Measurements from ENCODE around the gene PXDN.

The PXDN gene

DNA sequence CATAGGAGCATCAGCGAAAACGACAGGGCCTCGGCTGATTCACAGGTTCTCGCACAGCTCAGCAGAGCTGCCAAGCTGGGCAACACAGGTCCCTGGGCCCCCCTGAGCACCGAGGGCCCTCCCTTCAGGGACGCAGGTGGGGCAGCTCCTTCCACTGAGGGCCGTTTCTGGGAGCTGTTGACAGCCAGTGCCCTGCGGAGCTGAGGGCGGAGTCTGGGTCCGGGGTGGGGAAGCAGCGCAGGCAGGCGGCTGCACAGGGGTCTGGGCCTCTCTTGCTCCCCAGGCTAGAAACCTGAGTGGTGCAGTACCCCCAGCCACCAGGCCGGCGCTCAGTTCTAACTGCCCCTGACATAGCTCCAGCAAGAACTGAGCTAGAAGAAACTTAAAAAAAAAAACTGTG, 65.7 kb downstream of the PXDN start:
- no peak overlapping the region for H3K4me3 ChIP-seq (ENCODE audit: low read length)
- DNase-seq (ENCODE audit: low read depth): no peak
- TF ChIP-seq, protein P1, sequence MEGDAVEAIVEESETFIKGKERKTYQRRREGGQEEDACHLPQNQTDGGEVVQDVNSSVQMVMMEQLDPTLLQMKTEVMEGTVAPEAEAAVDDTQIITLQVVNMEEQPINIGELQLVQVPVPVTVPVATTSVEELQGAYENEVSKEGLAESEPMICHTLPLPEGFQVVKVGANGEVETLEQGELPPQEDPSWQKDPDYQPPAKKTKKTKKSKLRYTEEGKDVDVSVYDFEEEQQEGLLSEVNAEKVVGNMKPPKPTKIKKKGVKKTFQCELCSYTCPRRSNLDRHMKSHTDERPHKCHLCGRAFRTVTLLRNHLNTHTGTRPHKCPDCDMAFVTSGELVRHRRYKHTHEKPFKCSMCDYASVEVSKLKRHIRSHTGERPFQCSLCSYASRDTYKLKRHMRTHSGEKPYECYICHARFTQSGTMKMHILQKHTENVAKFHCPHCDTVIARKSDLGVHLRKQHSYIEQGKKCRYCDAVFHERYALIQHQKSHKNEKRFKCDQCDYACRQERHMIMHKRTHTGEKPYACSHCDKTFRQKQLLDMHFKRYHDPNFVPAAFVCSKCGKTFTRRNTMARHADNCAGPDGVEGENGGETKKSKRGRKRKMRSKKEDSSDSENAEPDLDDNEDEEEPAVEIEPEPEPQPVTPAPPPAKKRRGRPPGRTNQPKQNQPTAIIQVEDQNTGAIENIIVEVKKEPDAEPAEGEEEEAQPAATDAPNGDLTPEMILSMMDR (conservative IDR thresholded peaks at IDR 0.05; ENCODE audit: low read depth, low read length): no peak

DNA sequence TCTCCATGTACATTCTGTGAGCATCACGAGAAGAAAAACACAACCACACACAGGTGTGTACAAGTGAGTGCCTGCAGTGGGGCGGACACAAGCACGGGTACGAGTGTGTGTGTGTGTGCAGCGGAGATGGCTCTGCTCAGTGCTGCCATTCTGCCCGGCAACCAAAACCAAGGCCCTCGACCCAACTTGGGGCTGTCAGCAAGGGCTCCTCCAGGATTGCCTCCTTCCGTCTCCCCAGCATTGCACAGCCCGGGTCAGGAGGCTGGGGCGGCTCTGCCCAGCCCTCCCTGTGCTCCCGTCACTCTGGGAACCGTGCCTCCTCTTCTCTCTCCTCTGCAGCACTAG, 66.5 kb downstream of the PXDN start:
- TF ChIP-seq, protein P1 (conservative IDR thresholded peaks at IDR 0.05; ENCODE audit: low read depth, low read length): no peak
- no peak for DNase-seq (ENCODE audit: low read depth)
- no peak overlapping the region for H3K4me3 ChIP-seq (ENCODE audit: low read length)

DNA sequence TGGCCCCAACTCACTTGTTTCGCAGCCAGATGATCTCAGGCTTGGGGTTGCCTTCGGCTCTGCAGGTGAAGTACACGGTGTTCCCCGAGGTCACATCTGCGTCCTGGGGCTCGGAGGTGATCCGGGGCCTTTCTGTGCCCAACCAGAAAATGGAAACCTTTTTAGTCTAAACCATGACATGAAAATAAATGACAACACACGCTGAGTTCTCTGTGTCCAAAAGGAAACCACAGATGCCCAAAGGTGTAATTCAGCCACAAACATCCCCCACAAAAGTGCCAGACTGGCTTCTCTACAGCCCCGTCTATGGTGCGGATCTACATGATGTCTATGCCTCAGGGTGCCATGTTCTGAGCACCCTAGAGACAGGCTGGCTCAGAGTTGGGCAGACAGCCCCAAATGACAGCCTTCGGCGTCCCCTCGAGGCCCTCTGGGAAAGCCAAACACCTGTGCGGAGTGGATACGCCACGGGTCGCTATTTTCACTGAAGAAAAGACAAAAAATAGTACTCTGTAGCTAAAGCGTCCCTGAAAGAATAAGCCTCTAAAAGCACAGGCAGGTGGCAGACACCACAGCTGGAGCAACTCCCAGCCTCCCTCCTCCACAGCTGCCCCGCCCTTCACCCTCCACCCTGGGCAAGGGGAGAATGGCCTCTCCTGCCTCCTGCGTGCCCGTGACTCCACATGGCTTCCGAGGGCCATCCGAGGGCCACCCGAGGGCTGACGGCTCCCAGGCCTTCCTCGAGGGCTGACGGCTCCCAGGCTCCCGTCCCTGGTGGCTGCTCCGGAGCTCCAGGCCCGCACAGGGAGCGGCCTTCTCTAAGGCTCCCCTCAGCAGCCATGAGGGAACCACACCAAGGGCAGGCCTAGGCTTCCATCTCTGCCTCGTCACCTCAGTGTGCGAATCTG, 67.1 kb downstream of the PXDN start:
- TF ChIP-seq, protein P1 (conservative IDR thresholded peaks at IDR 0.05; ENCODE audit: low read depth, low read length): no peak
- H3K4me3 ChIP-seq (ENCODE audit: low read length): no peak overlapping the region

DNA sequence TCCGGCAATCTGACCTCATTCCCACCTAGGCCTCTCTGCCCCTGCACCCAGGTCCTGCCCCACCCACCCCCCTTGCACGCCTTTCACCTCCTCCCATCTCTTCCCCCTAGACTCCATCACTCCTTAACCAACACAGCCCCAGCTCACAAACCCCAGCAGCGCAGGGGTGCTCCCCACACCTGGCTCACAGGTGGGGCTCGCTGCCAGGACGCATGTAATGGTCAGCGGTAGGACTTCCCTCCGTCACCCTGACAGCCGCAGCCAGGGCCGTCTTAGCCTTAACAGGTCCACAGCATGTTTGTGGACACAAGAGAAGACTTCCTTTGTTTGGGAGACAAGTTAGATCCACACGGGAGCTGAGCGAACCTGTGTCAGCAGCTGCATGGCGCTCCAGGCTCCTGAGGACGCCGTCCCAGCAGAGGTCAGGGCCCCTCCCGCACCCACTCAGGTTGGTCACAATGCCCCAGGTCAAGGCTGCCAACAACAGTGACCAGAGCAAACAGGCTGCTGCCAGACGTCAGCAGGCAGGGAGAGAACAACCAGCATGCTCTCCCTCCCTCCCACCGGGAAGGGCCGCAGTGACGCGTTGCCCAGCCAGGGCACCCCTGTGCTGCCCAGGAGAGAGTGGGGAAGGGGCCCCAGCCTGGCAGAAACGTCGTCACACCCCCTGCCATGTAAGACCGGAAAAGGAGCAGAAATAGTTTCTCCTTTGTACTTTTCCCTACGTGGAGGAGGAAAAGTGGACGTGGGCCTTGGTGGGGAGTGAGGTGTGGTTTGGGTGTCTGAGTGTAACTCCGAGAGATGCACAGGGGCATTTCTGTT, 68.0 kb downstream of the PXDN start:
- TF ChIP-seq, protein P1 (conservative IDR thresholded peaks at IDR 0.05; ENCODE audit: low read depth, low read length): no peak
- no peak for DNase-seq (ENCODE audit: low read depth)
- no peak overlapping the region for H3K4me3 ChIP-seq (ENCODE audit: low read length)

More for the DNA sequence above, 67.1 kb downstream of the PXDN start:
- no peak for DNase-seq (ENCODE audit: low read depth)

DNA sequence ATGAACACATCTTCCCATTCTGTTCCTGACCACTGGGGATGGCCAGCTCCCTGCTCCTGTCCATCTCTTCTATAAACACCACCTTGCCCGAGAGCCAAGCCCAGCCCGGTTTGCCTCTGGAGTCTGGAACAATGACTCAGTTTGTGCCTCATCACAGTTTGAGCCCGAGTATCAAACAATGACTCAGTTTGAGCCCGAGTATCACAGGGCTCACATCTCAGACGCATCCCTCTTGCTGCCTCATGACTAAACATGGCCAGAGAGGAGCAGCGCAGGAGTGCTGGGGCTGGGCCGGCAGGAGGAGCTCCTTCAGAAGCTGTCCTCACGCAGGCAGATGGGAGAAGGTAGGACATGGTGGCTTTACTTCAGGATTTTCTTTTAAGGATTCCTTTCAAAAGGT, 68.7 kb downstream of the PXDN start:
- DNase-seq (ENCODE audit: low read depth): peak; percentile 34
- no peak overlapping the region for H3K4me3 ChIP-seq (ENCODE audit: low read length)
- TF ChIP-seq, protein P1 (conservative IDR thresholded peaks at IDR 0.05; ENCODE audit: low read depth, low read length): peak; percentile 51

DNA sequence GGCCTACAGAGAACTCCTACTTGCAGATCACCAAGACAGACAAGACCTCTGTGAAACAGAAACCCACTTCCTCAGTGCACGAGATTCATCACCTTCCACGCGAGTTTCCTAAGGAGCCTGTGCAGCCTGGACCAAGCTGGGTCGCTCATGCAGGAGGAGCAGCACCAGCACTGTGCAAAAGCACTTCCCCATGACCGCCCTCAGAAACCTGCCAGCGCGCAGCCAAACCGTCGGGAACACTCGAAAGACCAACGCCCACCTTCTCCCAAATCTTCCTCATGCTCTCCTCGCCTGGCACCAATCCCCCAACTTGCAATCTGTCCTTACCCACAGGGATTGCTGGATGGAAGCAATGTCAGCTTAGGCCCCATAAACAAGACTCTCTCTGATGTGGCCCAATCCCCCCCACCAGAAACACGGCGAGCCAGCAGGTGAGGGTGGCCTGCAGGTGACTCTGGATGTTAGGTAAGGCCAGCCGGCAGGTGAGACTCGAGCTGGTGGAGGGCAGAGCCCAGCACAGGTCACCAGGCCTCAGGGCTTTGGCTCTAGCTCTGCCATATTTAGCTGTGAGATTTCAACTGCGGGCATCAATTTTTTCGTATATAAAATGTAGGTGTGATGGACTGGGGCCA, 69.4 kb downstream of the PXDN start:
- no peak for DNase-seq (ENCODE audit: low read depth)
- H3K4me3 ChIP-seq (ENCODE audit: low read length): no peak overlapping the region
- TF ChIP-seq, protein P1 (conservative IDR thresholded peaks at IDR 0.05; ENCODE audit: low read depth, low read length): no peak
